Measurements from ENCODE around the gene DHRS7C.

The DHRS7C gene, protein sequence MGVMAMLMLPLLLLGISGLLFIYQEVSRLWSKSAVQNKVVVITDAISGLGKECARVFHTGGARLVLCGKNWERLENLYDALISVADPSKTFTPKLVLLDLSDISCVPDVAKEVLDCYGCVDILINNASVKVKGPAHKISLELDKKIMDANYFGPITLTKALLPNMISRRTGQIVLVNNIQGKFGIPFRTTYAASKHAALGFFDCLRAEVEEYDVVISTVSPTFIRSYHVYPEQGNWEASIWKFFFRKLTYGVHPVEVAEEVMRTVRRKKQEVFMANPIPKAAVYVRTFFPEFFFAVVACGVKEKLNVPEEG

DNA sequence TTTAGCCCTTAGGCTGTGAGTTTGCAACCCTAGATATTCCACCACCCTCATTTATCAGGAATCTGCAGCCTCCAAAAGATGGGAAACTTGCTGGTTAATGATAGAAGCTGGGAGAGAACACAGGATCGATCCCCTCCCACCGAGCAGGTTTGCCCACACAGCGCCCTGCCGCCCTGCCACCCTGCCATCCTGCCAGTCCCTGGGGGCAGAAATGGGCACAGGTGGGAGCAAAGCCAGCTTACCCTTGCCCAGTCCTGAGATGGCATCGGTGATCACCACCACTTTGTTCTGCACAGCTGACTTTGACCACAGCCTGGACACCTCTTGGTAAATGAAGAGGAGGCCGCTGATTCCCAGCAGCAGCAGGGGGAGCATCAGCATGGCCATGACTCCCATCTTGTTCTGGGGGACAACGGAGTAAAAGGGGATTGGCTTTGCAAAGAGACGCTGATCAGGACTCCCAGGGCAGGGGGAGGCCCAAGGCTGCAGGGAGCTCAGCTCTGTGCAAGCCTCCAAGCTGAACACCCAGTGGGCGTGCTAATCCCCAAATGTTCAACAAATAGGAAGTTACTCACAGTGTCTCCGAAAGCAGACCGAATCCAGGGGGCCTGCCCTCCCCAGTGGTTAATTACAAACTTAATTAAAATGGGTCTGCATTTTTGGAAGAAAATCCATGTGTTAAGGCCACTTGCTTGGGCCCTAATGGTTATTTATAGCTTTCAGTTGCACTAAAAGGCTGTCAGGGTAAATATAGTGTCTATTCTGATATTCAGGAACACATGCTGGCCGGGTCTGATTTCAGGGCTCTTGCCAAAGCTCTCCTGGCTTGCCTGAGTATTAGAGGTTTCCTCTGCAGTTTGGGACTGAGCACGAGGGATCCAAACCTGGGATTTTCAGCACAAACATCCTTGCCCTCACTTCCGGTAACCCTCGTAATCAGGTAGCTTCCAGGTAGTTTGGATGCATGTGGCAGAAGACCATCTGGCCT is at the start of gene DHRS7C:
Gene DHRS7C (minus strand): TSS at position 704 of the 988 bp plus-strand sequence. CDS start 308 bp downstream, at position 396.
- in situ Hi-C loops (cut with MboI; ENCODE audit: low sequenced_read_pairs), result no loop called here

DNA sequence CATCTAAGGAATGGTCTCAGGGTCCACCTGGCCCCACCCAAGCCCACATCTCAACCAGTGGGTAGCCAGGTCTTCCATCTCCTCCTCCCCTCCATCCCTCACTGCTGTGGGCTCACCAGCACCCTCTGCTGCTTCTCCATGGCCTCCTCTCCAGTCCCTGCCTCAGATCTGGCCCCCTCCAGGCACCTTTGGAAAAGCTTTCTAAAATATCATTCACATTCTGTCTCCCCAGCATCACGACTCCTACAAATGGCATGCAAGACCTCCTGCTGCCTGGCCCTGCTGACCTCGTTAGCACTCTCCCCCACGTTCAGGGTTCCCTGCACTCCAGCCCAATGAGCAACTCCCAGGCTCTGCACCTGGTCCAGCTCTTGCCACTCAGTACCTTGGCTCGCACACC is 48.0 kb upstream of the DHRS7C start:
- in situ Hi-C loops (cut with MboI; ENCODE audit: low sequenced_read_pairs), result no loop called here

DNA sequence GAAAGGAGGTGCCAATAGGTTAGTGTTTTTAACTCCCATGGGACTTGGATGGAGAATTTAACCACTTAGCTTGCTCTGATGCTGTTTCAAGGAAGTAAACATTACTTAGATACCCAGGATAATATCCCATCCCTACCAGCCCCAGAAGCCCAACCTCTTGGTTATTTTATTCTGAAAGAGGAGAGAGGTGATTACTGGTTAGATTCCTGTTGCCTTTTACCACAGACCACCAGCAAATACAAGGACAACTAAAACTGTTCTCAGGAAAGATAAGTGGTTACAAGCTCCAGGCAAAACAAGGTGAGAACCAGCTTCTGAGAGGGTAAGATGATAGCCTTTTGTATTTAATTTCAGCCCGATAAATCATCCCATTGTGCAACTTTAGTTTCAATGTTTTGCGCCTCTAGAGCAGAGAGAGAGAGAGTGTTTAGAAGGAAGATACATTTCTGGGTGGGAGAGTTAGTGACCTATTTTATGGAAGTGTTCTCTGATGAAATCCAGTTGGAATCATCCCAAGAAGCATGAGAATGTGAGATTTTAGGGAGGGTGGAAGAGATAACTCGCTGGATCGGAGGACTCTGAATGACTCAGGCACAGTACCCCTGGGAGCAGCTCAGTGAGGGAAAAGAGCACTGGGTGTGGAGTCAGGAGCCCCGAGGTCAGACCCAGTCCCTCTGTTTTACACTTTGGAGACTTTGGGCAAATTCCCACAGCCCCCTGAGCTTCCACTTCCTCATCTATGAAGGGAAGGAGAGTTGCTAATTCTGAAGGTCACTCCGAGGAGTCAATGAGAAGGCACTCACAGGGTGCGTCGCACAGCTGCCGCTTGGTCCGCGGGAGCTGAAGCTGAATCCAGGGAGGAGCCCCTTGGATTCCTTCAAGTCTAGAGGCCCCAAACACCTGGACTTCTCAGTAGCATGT is 46.4 kb upstream of the DHRS7C start:
- in situ Hi-C loops (cut with MboI; ENCODE audit: low sequenced_read_pairs), result no loop called here

DNA sequence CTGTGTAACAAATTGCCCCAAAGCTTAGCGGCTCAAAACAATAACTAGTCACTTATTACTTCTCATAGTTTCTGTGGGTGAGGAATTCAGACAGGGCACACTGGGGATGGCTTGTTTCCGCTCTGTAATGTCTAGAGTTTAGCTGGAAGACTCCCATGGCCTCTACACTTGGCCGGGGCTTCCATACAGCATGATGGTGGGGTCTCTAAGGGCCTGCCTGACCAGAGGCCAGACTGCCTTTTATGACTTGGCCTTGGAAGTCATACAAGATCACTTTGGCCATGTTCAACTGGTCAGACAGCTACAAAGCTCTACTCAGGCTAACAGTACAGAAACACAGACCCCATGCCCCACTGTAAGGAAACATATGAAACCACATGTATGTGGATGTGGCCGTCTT is 42.5 kb upstream of the DHRS7C start:
- in situ Hi-C loops (cut with MboI; ENCODE audit: low sequenced_read_pairs), result no loop called here

DNA sequence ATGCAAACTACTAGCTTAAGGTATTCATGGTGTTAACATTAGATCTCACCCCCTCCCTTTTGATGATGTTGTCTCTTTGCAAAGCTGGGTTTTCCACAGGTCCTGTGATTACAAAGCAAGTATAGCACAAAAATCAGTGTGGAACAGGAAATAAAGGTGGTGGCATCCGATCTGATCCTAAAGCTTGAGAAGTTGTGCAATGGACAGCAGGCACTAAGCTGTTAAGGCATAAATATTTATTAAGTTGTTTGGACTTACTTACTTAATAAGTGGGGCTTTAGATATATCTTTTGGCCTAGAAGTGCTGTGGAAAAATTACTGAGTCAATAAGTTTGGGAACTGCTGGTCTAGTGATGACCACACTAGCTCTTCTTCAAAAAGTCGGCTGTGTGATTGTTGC is 39.3 kb upstream of the DHRS7C start:
- in situ Hi-C loops (cut with MboI; ENCODE audit: low sequenced_read_pairs), result no loop called here

DNA sequence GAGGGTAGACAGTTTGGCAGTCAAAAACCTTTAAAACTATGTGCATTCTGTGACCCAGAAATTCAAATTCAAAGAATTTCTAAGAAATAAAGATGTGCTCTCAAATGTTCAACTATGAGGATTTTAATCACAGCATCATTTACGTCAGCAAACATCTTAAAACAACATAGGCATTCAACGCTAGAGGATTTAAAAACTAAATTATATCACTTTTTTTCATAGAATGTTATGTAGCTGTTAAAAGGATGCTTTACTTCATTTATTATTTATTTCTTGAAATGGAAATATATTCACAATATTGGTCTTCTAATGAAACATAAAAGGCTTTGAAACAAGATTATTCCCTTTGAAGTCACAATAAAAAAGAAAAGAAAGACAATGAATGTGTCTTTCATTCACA is 38.0 kb upstream of the DHRS7C start:
- in situ Hi-C loops (cut with MboI; ENCODE audit: low sequenced_read_pairs), result no loop called here

DNA sequence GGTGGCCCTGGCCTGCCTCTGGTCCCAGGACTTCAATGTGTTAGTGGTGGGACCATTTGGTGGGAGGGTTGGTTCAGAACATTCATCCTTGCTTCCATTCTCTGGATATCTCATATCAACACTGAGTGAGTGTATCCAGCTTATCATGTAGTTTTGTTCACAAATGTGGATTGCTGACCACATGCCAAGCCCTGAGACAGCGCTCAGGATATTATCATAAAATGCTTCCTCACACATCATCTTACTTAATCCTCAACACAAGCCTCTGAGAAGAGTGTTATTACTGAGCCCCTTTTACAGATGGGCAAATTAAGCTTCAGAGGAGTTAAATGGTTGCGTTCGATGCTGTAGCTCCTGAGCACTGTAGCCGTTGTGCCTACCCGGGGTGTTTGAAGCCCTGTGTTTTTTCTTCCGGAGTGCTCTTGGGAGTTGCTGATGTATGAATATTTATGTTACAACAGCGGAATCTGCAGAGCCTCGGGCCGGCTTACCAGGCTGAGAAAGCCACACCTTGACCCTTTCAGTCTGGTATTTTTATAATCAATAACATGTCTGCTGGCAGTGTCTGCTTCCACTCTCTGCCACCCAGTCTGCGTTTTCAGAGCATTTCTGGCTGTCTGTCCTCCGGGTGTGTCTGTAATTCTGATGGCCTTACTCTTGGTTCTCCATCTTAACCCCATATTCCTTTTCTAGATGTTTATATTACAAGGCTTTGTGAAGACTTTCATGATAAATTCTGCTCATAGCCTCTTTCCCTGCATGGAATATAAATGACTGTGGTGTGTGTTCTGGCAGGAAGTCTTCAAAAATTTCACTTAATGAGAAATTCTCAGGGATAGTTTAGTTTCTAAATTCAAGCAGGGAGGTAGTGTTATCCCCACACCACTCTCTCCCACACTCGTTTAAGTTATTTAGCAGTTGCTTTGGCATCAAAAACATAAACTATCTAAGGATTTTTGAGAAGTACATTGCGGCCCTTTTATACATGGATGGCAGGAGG is 37.2 kb upstream of the DHRS7C start:
- in situ Hi-C loops (cut with MboI; ENCODE audit: low sequenced_read_pairs), result no loop called here

DNA sequence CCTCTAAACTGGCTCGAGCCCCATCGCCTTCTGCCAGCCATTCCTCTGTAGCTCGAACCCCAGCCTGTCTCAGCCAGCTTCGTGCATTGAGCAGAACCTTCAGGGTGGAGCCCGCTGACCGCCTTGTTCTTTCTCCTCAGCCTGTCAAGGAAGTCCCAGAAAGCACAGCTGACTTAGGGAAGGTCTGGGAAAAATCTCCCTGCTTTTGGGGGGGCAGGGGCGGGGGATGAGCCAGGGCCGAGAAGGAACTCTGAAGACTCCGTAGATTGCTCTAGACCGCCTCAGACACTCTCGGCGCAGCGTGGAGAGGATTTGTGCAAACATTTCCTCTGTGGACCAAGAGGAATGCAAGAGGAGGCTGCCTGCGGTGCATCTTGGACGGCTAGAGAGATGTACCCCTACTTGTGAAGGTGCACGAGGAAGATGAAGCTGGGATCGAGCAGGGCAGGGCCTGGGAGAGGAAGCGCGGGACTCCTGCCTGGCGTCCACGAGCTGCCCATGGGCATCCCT is 34.3 kb upstream of the DHRS7C start, which contains the start of gene GLP2R:
Gene GLP2R (plus strand): TSS at position 284 of the 510 bp plus-strand sequence. CDS start 140 bp downstream, at position 424.
- in situ Hi-C loops (cut with MboI; ENCODE audit: low sequenced_read_pairs), result no loop called here

DNA sequence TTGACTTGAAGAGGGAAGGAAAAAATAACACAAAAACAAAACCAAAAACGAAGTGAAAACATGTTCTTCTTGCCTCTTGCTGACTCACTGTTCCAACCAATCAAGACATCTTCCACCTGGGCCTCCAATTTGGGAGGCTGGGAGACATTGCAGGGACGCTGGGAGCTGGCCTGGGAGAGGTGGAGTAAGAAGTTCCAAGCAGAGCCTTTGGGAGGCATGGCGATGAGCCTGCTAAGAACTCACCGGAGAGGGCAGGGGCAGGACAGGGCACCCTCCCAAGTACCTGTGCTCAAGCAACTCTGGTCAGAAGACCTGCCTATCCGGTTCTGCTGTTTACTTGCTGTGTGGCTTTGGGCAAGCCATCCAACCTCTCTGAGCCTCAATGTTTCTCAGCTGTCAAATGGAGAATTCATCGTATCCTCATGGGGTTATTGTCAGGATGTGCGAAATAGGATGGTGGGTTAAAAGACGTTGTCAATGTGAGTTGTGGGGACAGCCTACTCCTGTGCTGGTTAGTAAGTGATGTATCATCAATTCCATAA is 33.5 kb upstream of the DHRS7C start:
- in situ Hi-C loops (cut with MboI; ENCODE audit: low sequenced_read_pairs), result no loop called here

DNA sequence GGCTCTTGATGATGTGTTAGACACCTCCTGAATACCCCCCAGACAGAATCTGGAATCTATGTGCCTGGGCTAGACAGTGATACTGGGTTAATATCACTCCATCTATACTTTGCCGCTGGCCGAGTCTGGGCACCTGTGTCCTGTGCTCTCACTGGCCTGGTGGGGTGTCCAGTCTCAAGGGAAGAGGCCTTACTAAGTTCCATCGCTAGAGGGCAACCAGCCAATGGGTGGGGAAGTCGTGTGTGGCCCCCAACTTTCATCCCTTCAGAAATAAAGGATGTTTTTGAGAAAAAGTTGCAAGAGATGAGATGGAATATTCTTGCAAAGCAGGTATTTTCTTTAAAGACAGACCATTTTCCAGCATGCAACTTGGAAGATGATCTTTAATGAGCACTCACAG is 32.7 kb upstream of the DHRS7C start:
- in situ Hi-C loops (cut with MboI; ENCODE audit: low sequenced_read_pairs), result no loop called here

DNA sequence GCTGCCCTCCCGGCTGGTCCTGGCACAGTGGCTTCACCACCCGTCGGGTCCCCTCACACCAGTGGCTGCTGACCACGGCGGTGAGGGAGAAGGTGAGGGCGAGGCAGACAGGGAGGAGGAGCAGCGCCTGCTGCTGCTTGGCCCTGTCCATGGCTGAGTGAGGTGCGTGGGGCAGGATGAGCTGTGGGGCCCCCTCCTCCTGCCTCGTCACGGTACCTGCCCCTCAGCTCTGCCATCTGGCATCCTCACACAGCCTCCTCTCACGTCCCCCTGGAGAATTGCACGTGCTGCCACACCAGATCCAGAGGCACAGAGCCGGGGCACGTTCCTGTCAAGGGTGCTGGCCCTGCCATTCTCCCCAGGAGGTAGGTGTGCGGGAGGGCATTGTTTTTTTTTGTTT is 30.5 kb upstream of the DHRS7C start, which contains the start of gene GSG1L2:
Gene GSG1L2 (minus strand): TSS at position 159 of the 400 bp plus-strand sequence. CDS start 8 bp downstream, at position 151.
- in situ Hi-C loops (cut with MboI; ENCODE audit: low sequenced_read_pairs), result no loop called here

DNA sequence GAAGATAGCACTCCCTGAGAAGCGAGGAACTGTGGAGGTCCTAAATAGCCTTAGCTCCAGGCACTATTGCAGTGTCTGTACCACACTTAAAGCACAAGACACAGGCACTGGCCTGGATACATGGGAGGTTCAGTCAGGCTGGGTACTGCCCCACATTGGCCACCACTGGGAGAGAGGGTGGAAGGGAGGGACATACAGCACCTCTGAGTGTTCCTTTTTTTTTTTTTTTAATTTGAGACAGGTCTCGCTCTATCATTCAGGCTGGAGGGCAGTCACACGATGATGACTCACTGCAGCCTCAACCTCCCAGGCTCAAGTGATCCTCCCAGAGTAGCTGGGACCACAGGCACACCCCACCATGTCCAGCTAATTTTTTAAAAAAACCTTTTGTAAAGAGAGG is 29.1 kb upstream of the DHRS7C start:
- in situ Hi-C loops (cut with MboI; ENCODE audit: low sequenced_read_pairs), result no loop called here

DNA sequence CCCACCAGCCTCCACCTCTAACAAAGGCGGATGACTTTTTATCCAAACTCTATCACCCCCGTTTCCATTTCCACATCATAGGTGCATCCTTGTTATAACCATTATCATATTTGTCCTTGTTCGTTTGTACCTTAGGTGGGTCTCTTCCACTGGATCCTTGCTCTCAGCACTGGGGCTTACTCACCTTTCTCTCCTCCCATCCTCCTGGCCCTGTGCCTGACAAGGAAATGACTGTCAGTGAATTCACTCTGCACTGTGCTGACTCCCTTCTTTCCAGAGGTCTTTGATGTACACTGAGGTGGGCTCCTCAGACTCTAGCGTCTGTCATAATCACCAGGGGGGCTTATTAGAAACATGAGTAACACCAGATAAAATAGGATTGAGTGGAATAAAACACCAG is 27.4 kb upstream of the DHRS7C start:
- in situ Hi-C loops (cut with MboI; ENCODE audit: low sequenced_read_pairs), result no loop called here

DNA sequence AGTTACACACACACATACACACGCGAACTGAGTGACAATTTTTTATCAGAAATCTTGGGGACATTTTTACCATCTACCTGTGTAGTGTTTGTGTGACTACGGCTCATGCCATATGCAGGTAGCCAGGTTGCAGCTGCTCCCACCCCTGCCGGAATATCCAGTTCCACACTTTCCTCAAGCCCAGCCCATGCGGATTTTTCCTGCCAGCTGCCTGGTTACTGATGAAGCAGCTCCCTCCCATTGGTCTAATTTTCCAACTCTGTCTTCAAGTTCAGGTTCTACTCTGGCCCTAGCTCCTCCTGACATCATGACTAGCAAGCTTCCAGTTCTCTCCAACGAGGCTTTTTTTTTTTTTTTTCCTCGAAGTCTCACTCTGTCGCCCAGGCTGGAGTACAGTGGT is 25.7 kb upstream of the DHRS7C start:
- in situ Hi-C loops (cut with MboI; ENCODE audit: low sequenced_read_pairs), result no loop called here

DNA sequence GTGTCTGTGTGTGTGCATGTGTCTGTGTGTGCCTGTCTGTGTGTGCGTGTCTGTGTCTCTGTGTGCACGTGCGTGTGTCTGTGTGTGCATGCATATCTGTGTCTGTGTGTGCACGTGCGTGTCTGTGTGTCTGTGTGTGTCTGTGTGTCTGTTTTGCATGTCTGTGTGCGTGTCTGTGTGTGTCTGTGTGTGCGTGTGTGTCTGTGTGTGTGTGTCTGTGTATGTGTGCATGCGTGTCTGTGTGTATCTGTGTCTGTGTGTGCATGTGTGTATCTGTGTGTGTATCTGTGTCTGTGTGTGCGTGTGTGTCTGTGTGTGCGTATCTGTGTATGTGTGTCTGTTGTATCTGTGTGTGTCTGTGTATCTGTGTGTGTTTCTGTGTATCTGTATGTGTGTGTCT is 25.1 kb upstream of the DHRS7C start:
- in situ Hi-C loops (cut with MboI; ENCODE audit: low sequenced_read_pairs), result no loop called here

DNA sequence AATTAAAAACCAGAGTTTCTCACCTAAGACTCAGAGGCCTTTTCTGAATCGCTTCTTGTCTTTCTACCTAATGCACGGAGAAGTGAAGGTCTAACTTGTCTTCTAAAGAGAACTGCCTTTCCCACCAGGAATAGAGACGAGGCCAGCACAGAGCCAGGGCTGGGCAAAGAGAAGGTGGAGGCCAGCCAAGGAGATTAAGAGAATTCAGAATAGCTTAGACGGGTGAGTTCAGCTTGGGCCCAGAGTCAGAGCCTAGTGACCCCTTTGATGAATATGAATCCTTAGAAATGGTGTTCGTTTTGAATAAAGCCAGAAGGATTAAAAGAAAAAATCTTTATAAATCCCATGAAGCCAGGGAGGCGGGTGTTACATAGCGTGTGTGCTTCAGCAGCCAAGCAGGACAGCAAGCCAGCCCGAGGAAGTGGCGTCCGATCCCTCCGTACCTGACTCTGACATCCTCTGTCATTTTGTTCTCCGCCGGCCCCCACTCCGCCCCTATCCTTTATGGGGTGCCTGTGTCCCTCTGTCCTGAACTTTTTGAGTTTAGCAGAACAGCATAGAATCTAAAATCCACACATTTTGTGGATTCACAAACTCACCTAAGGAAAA is 23.0 kb upstream of the DHRS7C start:
- in situ Hi-C loops (cut with MboI; ENCODE audit: low sequenced_read_pairs), result no loop called here

DNA sequence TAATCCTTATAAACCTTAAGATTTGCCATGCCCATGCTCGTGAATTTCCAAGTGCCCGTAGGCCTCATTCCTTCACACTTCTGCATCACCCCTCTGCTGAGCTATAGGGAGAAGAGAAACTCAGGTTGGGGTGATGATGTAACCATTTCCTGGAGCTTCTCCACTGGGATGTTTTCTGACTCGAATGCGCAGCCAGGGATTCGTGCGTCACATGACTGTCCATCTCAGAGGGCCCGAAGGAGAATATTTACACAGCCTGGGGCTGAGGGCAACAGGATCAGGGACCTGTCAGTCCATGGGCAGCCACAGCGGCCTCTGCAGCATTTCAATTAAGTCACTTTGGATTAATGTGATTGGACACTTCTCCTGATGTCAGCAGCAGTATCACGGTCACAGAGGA is 21.8 kb upstream of the DHRS7C start:
- in situ Hi-C loops (cut with MboI; ENCODE audit: low sequenced_read_pairs), result no loop called here

DNA sequence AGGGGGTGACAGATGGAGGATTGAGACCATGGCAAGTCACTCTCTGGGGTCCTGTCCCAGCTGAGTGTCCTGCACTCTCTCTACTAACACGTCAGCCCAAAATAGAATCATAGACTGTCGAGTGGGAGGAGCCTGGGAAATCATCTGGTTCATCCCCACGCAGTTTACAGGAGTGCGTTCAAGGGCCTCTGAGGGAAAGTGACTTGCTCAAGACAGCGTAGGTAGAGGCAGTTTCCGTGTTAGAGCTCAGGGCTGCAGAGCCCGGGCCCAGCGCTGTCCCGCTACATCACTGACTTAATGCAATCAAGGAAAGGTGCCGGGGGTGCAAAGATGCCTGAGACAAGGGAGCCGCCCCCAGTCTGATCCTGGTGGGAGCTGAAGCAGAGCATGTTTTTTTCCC is 20.1 kb upstream of the DHRS7C start:
- in situ Hi-C loops (cut with MboI; ENCODE audit: low sequenced_read_pairs), result no loop called here

DNA sequence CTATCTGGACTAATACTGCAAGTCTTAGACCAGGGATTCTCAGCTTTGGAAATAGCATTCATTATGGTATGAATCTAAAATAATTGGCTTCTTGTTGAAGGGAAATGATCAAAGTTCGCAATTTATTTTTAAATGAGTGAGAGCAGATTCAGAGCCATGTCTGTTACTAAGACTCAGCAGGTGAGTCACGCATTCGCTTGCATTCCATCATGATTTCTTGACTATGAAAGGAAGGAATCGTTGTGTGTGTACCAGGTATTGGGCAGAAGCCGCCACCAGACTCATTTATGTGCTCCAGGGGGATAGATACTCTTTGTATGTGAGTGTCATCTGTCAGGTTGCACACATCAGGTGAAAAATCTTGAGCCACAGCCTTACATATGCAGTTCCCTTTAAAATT is 19.7 kb upstream of the DHRS7C start:
- in situ Hi-C loops (cut with MboI; ENCODE audit: low sequenced_read_pairs), result no loop called here
